Adrenal gland (tissue), 5 donors: ENCODE data around the gene HOXA9.

ENCODE experiments used
- CTCF ChIP-seq, 6 experiments: fragments of 450-650 bp in 4 of 6; fragments of 200-600 bp in 2 of 6; sonication (generic) in 1 of 6; IDR thresholded peaks; 1 replicate in 5 of 6; 2 replicates in 1 of 6; pipeline versions ENCODE4 v1.5.1 to v1.8.0; 2016 to 2021; ENCODE audit warnings: antibody characterized with exemption in 6 of 6, mild to moderate bottlenecking in 2 of 6, moderate library complexity in 1 of 6
- POLR2A ChIP-seq, 2 donors: fragments of 450-650 bp; IDR thresholded peaks; one replicate each; pipeline ENCODE4 v1.6.1; 2017; ENCODE audit warnings: antibody characterized with exemption in 2 of 2, mild to moderate bottlenecking in 2 of 2, moderate library complexity in 1 of 2
- donor health status: DM: no; HTN: no; CAD: no.

GRCh38 chr7:27172315-27172774, 7.0 kb upstream of the HOXA9 start:
- TF ChIP-seq CTCF (IDR thresholded peaks at IDR 0.05): no peak
- no peak for TF ChIP-seq POLR2A (IDR thresholded peaks at IDR 0.05)
